ENCODE results near the gene MYRIP.

Gene MYRIP

GRCh38 chr3:40053663-40054062, 244.3 kb downstream of the MYRIP start:
- H3K4me2 ChIP-seq (ENCODE audit: low read length), result no peak overlapping the region
- H3K4me3 ChIP-seq (ENCODE audit: low read length), result no peak overlapping the region
- no peak overlapping the region for H2AFZ ChIP-seq (ENCODE audit: low read depth, low read length)
- H3K9ac ChIP-seq (ENCODE audit: low read length), result no peak overlapping the region
- no peaks in the 10 kb centered on the region for H3K4me1 ChIP-seq (ENCODE audit: low read length)
- H3K79me2 ChIP-seq (ENCODE audit: low read length), result no peaks in the 10 kb centered on the region
- H3K9me3 ChIP-seq (ENCODE audit: insufficient read depth, low read length), result 0 out of 2 replicates have a peak, but pooled peaks cover 11% of the 10 kb centered on the region
- no peak overlapping the region for H3K27ac ChIP-seq (ENCODE audit: low read length)
- TF ChIP-seq EZH2phosphoT487 (IDR thresholded peaks at IDR 0.05; ENCODE audit: low read depth) (no peak), CTCF (IDR thresholded peaks at IDR 0.05; ENCODE audit: low read depth, low read length) (no peak)
- no peaks in the 10 kb centered on the region for H3K27me3 ChIP-seq (ENCODE audit: low read depth, low read length)
- no peaks in the 10 kb centered on the region for H3K36me3 ChIP-seq (replicated peaks; ENCODE audit: low read depth, low read length)
- no peaks in the 10 kb centered on the region for H4K20me1 ChIP-seq (ENCODE audit: insufficient read depth, low read length)

- Histone ChIP-seq H3K27ac (ENCODE audit: low read length) (no peak overlapping the region), H4K20me1 (ENCODE audit: insufficient read depth, low read length) (no peaks in the 10 kb centered on the region)
These were observed 245.3 kb downstream of the MYRIP start for GRCh38 chr3:40054568-40055222.

GRCh38 chr3:40055361-40055760, 246.0 kb downstream of the MYRIP start:
- Histone ChIP-seq H3K9me3 (ENCODE audit: insufficient read depth, low read length) (0 out of 2 replicates have a peak, but pooled peaks cover 1% of the 10 kb centered on the region), H3K36me3 (replicated peaks; ENCODE audit: low read depth, low read length) (no peaks in the 10 kb centered on the region), H3K79me2 (ENCODE audit: low read length) (no peaks in the 10 kb centered on the region), H3K4me3 (ENCODE audit: low read length) (no peak overlapping the region), H3K27ac (ENCODE audit: low read length) (no peak overlapping the region), H3K4me1 (ENCODE audit: low read length) (no peaks in the 10 kb centered on the region), H3K4me2 (ENCODE audit: low read length) (no peak overlapping the region), H3K9ac (ENCODE audit: low read length) (no peak overlapping the region), H3K27me3 (ENCODE audit: low read depth, low read length) (no peaks in the 10 kb centered on the region), H2AFZ (ENCODE audit: low read depth, low read length) (no peak overlapping the region), H4K20me1 (ENCODE audit: insufficient read depth, low read length) (no peaks in the 10 kb centered on the region)
- TF ChIP-seq CTCF (IDR thresholded peaks at IDR 0.05; ENCODE audit: low read depth, low read length) (no peak), EZH2phosphoT487 (IDR thresholded peaks at IDR 0.05; ENCODE audit: low read depth) (no peak)

More at GRCh38 chr3:40054568-40055222, 245.3 kb downstream of the MYRIP start:
- H2AFZ ChIP-seq (ENCODE audit: low read depth, low read length), result no peak overlapping the region
- no peak for TF ChIP-seq EZH2phosphoT487 (IDR thresholded peaks at IDR 0.05; ENCODE audit: low read depth)
- TF ChIP-seq CTCF (IDR thresholded peaks at IDR 0.05; ENCODE audit: low read depth, low read length), result no peak
- no peaks in the 10 kb centered on the region for H3K27me3 ChIP-seq (ENCODE audit: low read depth, low read length)
- H3K79me2 ChIP-seq (ENCODE audit: low read length), result no peaks in the 10 kb centered on the region
- 0 out of 2 replicates have a peak, but pooled peaks cover 8% of the 10 kb centered on the region for H3K9me3 ChIP-seq (ENCODE audit: insufficient read depth, low read length)
- H3K4me1 ChIP-seq (ENCODE audit: low read length), result no peaks in the 10 kb centered on the region
- H3K4me3 ChIP-seq (ENCODE audit: low read length), result no peak overlapping the region
- H3K36me3 ChIP-seq (replicated peaks; ENCODE audit: low read depth, low read length), result no peaks in the 10 kb centered on the region
- H3K9ac ChIP-seq (ENCODE audit: low read length), result no peak overlapping the region
- H3K4me2 ChIP-seq (ENCODE audit: low read length), result no peak overlapping the region

- H3K4me2 ChIP-seq (ENCODE audit: low read length), result no peak overlapping the region
These were observed 246.5 kb downstream of the MYRIP start for GRCh38 chr3:40055956-40056355.

More at GRCh38 chr3:40055956-40056355, 246.5 kb downstream of the MYRIP start:
- Histone ChIP-seq H3K9me3 (ENCODE audit: insufficient read depth, low read length) (no peaks in the 10 kb centered on the region), H3K4me1 (ENCODE audit: low read length) (no peaks in the 10 kb centered on the region), H3K4me3 (ENCODE audit: low read length) (no peak overlapping the region), H3K27me3 (ENCODE audit: low read depth, low read length) (no peaks in the 10 kb centered on the region), H3K27ac (ENCODE audit: low read length) (no peak overlapping the region), H3K9ac (ENCODE audit: low read length) (no peak overlapping the region), H2AFZ (ENCODE audit: low read depth, low read length) (no peak overlapping the region), H3K36me3 (replicated peaks; ENCODE audit: low read depth, low read length) (no peaks in the 10 kb centered on the region), H4K20me1 (ENCODE audit: insufficient read depth, low read length) (no peaks in the 10 kb centered on the region), H3K79me2 (ENCODE audit: low read length) (no peaks in the 10 kb centered on the region)
- TF ChIP-seq EZH2phosphoT487 (IDR thresholded peaks at IDR 0.05; ENCODE audit: low read depth), result no peak
- TF ChIP-seq CTCF (IDR thresholded peaks at IDR 0.05; ENCODE audit: low read depth, low read length), result no peak

All from OCI-LY3 (cell line).